Mucosa of gallbladder (tissue), 1 donor: Measurements from ENCODE around the gene NEK4. TPM values are rescaled to one million over a fixed set of nuclear protein-coding genes. Genes with fewer than 3 reads are reported as not detected.
"Not testable (repeated sequence)": the region's sequence is repeated elsewhere in the genome, so short reads cannot be mapped to it uniquely, and the experiment has no call there.

Source experiments
- DNase-seq: peaks from one replicate; pipeline ENCODE4 v3.0.0-alpha.2; 2020; ENCODE audit warnings: low spot score
- total RNA-seq: library from RNA; stranded (reverse); gene quantifications from one replicate; pipeline ENCODE4 v1.2.1, GENCODE V29; 2021
- donor health status: DM: no; HTN: no; CAD: no.

NEK4 gene
- total RNA-seq, 1 donor from 2014 or later = 40.1 TPM

DNA sequence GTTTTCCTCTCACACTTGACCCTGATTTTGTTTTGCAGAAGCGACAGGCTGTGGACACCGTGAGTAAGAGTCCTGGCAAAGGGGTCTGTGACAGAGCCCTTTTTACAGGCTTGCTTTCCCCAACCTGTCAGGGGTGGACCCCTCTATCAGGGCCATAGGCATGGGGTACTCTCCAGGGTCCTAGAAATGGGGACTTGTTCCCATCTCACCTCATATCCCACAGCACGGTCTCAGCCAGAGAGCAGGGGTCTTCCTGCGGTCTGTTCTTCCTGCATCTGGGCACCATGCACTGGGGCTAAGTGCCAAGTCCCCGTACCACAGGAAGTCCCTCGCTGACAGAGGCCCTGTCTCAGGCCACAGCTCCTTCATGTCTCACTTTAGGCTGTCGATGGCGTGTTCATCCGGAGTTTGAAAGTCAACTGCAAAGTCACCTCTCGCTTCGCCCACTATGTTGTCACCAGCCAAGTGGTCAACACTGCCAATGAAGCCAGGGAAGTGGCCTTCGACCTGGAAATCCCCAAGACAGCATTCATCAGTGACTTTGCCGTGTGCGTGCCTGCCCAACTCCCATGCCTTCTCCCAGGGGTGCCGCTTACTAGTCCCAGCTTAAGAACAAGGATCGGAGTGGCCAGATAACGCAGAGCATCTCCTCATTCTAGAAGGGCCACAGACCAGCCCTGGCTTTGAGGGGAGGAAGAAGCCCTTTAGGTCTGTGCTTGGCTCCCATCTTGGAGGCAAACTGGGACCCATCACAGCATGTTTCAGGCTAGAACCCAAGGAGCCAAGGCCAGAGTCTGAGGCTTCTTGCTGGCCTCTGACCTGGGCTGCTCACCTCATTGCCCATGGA lies 7.4 kb upstream of the NEK4 start:
- no peak for DNase-seq

DNA sequence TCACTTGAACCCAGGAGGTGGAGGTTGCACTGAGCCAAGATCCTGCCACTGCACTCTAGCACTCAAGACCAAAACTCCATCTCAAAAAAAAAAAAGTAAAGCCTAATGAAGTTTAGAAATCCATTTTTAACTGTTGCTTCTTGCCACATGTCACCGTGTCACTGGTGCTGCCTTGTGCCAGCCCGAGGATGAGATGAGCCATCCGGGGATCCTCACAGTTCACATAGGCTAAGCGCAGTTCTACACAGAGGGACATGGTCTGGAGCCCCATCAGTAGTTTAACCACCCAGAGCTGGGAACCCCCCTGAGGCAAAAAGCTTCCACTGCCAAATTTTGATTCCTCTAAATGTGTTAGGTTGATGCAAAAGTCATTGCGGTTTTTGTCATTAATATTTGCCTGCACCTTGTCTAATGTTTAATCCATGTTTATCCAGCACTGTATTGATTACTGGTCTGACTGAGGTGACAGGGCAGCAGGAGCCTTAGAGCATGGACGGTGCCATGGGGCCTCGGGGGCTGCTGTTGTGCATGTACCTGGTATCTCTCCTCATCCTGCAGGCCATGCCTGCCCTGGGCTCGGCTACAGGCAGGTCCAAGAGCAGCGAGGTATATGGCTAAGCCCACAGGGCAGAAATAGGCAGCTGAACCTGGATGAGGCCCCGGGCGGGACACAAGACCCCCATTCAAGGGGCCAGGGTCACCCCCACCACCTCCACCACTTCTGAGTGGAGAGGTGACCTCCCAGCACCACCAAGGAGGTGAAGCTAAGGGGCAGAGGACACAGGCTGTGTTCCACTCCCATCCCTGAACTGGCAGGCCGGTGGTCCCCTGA lies 6.6 kb upstream of the NEK4 start, which contains the start of gene ITIH1:
Gene ITIH1 (plus strand): TSS at position 473 of the 832 bp plus-strand sequence. CDS start 17 bp downstream, at position 490.
- DNase-seq = no peak

DNA sequence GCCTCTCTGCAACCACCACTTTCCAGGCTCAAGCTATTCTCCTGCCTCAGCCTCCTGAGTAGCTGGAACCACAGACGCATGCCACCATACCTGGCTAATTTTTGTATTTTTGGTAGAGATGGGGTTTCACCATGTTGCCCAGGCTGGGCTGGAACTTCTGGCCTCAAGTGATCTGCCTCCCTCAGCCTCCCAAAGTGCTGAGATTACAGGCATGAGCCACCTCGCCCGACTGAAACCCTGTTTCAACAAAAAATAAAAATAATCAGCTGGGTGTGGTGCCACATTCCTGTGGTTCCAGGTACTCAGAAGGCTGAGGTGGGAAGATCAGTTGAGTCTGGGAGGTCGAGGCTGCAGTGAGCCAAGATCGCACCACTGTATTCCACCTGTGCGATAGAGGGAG lies 5.7 kb upstream of the NEK4 start:
- DNase-seq = not testable (repeated sequence)

DNA sequence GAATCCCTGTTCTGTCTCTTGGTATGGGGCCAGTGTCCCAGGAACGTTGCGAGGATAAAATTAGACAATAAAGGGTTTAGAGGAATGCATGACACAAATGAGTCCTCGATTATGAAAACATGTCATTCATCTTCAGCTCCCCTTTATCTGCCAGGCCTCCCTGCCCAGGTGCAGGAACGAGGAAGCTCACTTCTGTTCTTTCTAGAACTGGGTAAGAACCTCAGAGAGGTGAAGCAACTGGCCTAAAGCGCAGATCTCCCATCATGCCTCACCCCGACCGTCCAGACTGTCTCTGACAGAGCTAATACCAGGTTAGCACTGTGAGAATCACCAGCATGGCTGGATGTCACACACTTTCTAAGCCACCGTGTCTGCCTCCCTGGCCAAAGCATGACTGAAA lies 5.1 kb upstream of the NEK4 start:
- DNase-seq = no peak

DNA sequence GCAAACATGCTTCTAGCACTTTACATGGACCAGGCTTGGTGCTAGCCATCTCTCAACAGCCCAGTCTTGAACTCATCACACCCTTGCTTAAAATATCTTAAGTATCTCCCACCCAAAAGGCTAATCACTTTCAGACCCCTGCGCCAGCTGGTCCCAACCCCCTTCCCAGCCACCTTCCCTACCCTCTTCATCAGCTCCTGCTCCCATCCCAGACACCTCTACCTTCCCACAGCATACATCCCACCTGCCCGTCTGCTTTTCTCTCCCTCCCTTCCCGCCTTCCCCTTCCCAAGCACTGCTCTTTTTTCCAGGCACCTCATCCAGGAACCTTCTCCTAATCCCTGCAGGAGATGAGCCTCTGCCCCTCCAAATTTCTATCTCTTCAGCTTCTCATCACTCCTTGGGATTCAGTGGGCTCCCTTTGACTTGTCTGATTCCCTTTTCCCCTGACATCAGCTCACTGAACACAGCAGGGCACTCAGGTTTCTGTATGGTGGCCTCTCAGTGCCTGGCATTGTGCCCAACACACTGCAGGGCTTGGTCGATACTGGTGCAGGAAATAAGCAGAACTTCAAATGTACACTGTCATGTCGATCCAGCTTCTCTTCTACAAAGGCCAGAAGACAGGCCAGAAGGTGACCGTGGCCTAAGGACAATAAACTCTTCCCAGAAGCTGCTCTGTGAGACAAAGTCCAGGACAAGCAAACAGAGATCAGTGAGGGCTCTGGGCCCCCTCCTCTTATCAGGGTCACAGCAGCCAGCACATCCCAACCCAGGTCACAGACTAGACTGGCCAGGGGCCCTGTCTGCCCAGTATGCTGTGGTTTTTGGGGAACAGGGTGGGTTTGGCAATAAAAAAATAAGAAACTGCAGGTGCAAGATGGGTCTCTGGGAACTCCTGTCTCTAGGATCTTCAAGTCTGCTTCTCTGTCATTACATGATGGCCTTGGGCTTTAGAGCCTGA lies 4.4 kb upstream of the NEK4 start:
- DNase-seq = peak; percentile 81

DNA sequence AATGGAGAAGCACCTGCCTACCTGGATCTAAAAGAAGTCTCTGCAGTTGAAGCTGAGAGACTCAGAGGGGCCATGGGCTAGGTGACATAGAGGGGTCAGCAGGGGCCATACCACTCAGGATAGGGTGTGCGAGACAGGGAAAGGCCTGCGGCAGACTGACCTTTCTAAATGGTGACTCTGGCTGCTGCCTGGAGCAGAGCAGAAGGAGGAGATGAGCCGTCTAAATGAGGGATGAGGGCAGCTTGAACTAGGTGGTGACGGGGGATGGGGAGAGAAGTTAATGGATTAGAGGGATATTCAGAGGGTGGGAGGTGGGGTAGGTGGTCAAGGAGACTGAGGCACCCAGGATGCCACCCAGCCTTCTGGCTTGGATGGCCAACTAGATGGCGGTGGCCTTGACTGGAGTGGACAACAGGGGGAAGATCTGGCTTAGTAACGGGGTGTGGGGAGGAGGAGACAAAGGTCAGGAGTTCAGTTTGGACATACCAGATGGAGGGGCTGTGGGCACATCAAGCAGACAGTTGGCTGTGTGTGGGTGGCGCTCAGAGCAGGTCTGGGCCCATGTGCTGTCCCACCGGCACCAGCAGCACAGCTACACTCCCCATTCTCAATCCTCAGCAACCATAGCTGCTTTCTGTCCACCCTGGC lies 3.5 kb upstream of the NEK4 start:
- DNase-seq = no peak

DNA sequence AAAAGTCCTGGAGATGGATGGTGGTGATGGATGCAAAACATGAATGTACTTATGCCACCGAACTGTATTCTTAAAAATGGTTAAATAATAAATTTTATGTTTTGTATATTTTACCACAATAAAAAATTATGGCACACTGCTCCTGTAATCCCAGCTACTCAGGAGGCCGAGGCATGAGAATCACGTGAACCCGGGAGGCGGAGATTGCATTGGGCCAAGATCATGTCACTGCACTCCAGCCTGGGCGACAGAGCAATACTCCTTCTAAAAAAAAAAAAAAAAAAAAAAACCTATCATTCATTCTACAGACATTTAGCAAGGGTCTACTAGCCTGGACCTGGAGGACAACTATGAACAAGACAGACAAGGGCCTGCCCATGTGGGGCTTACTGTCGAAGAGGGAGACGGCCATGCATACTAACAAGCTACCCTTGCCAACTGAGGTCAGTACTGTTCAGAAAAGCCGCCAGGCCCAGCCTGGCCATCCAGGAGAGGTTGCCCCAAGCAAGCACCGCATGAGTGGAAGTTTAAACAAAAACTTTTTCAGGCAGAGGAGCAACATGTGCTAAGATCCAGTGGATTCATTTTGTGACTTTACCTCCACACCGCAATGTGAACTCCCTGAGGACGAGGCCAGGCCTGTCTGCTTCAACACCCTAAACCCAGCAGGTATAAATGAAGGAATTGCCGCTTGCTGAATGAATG lies 2.8 kb upstream of the NEK4 start:
- DNase-seq = no peak

DNA sequence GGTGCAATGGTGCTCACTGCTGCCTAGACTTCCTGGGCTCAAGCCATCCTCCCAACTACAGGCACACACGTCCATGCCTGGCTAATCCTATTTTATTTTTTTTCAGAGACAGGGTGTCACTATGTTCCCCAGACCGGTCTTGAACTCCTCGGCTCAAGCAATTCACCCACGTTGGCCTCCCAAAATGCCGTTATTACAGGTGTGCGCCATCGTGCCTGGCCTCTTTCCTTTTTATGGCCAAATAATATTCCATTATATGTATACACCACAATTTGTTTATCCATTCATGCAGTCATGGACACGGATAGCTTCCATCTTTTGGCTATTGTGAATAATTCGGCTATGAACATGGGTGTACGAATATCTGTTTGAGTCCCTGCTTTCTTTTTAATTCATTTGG lies 962 bp upstream of the NEK4 start:
- DNase-seq = no peak

DNA sequence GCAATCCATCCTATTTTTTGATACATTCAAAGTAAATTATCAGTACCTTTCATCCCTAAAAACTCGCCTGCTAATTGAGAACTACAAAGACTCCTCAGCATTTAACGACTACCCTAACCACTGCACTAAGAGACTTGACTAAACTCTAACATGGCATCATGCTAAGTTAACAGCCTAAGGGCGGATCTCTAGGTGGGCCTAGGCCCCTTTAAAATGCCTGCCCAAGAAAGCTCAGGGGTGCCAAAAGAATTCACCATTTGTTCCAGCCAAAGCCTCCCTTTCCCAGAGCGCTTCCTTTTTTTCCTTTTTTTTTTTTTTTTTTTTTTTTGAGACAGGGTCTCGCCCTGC lies 568 bp upstream of the NEK4 start:
- no peak for DNase-seq

DNA sequence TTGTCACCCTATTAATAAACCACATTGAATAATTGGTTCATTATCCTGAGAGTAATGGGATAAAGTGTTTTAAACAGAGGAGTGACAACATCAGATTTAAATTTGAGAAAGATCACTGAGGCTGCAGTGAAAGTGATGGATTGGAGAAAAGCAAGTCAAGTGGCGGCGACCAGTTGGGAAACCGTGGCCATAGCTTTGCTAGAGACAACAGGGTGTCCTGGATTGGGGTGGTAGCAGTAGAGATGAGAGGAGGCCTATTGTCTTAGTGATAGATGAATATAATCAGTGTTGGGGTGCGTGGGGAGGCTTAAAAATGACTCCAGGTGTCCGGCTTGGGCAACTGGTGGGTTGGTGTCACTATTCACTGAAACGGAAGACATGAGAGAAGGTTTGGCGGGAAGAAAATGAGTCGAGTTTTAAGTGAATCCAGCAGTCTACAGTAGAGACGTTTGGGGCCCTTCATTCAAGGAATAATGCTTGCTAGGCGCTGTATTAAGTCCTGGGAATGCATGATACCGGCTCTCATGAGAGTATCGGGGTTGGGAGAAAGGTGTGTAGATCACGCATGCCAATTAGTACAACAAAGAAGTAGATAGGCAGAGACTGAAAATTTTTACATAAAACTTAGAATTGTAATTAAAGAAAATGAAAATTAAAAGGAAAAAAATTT lies 819 bp downstream of the NEK4 start:
- DNase-seq = no peak

DNA sequence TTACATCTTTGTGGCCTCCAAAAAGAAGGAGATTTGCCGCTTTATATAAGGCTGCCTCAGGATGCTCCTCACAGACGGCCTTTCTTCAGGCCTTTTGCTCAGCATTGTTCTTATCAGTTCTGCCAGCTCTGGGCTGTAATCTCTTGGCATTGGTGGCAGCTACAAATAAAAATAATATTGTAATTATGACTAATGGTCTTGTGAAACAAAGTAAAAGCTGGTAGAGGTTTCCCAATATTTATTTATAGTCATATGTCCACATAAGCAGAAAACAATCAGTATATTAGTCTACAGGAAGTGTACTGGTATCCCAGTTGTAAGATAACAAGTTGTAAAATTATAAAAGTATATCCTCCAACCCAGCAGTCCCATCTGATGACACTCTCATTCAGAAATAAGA lies 7.3 kb downstream of the NEK4 start:
- DNase-seq = no peak

DNA sequence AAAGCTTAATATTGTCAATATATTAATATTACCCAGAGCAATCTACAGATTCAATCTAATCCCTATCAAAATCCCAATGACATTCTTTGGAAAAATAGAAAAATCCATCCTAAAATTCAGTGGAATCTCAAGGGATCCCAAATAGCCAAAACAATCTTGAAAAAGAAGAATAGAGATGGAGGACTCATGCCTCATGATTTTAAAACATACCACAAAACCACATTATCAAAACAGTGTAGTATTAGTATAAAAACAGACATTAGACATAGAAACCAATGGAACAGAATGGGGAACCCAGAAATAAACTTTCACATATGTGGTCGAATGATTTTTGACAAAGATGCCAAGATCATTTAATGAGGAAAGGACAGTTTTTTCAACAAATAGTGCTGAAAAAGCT lies 14.6 kb downstream of the NEK4 start:
- DNase-seq = no peak

DNA sequence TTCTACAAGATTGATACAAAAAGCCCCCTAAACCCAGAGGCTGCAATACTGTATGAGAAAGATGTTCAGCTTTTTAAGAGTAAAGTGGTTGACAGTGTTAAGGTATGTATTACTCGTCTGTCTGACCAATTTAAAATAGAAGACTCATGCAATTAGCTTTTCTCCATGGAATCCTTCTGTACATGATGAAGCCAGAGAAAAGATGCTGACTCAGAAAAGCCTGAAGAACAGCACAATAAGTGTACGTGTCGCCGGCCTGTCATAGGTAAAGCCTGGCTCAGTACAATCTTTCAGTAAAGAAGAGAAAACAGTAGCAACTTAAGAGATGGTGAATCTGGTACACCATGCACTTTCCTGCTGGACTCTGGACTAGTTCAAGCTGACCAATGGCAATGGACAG lies 16.4 kb downstream of the NEK4 start:
- DNase-seq = no peak

DNA sequence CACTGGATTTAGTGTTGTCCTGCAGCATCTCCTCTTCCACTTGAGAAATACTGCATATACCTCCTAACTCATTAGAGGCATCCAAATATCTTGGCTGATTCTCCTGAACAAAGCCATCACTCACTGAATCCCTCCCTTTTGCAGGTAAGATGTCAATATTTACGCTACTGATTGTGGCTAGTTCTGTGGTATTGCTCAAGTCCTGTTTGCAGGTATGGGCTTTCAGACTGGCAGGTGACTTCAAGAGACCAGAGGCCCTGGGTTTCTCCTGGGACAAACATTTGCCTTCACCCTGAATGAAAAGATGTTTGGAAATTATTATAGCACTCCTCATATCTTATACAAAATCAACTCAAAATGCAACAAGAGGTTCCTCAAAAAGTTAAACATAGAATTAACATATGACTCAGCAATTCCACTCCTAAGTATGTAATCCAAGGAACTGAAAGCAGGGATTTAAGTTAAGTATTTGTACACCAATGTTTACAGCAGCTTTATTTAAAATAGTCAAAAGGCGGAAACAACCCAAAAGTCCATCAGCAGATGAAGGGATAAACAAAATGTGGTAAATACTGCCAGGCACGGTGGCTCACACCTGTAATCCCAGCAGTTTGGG lies 18.6 kb downstream of the NEK4 start:
- no peak for DNase-seq

DNA sequence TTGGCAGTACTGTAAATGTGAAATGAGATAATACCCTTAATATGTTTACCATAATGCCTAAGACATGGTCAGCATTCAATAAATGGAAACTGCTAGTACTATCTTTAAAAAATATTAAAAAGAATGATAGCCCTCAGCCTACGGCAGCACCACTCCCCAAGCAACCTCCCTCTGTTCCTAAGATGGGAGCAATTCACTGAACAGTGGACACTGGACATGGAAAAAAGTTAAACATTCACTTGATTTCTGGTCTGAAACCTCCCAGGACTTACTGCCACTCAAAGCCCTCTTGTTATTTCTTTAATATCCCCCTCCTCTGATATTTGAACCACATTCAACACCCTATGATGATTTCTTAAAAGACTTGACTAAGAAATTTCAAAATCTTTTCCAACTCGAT lies 27.0 kb downstream of the NEK4 start:
- no peak for DNase-seq

DNA sequence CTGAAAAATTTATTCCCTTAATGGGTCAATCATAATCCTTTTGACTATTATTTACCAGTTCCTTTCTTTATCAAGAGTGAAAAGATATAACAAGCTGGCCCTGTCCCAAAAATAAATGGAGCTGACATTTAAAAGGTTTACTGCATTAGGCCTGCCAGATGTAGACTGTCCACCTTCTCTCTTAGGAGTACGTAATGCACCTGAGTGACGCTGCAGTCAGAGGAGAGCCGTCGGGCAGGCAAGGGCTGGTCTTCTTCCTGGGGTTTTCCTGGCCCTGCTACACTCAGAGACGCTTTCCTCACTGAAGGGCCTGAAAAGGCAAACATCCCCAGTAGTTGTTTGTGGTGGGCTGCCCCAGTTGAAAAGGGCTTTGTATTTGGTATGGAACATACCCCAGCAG lies 27.6 kb downstream of the NEK4 start:
- DNase-seq = no peak

DNA sequence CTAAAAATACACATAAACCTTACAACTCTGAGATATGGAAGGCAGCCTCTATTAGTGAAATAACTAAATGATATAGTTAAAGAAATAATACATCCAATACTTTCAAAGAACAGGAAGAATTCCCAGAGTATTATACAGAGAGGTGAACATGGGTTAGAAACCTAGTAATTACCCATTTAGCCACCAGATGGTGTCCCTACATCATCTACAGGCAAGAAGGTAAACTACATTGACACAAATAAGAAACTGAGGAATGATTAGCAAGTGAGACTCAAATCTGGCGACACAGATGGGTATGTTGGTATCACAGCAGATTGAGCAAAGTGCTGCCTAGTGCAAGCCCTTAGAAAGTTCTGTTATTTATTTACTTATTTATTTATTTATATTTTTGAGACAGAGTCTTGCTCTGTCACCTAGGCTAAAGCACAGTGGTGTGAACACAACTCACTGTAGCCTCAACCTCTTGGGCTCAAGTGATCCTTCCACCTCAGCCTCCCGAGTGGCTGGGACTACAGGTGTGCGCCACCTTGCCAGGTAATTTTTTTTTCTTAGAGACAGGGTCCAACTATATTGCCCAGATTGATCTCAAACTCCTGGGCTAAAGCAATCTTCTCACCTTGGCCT lies 28.2 kb downstream of the NEK4 start:
- DNase-seq = no peak

DNA sequence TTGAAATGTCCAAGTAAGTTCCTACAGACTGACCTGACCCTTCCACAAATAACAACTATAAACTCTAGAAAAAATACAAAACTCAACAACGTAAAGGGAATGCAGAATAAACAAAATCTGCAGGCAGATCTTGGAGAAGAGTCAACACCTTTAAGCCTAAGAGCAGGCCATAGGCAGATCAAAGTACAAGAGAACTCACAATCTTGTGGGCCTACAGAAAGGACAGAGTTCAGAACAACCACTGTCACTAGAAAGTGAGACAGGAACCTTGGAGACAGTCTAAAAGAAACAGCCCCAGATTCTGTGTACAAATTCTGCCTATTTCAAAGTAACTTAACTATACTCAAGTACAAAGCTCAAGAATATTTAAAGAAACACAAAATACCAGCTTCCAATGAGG lies 31.0 kb downstream of the NEK4 start:
- no peak for DNase-seq

DNA sequence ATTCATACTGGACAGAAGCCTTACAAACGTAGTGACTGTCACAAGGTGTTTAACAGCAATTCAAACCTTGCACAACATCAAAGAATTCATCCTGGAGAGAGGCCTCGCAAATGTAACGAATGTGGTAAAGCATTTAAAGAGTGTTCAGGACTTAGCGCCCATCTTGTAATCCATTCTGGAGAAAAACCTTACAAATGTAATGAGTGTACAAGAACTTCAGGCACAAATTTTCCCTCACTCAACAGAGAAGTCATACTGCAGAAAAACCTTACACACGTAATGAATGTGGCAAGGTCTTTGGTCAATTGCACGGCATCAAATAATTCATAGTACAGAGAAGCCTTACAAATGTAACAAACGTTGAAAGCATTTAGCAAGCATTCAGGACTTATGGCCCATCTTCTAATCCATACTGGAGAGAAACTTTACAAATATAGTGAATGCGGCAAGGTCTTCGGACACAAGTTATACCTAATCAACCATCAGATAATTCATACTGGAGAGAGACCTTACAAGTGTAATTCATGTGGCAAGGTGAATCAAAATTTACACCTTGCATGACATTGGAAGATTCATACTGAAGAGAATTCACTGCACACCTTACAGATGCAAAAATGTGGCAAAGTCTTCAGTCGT lies 37.4 kb downstream of the NEK4 start:
- no peak for DNase-seq
